Type B pancreatic cell (in vitro differentiated cells): ENCODE measurements around the gene EFS. TPM values are rescaled to one million over a fixed set of nuclear protein-coding genes. Genes with fewer than 3 reads are reported as not detected.
"Not testable (repeated sequence)": the region's sequence is repeated elsewhere in the genome, so short reads cannot be mapped to it uniquely, and the experiment has no call there.

ENCODE experiments used
- DNase-seq: peaks from one replicate; pipeline ENCODE4 v3.0.0; 2021; ENCODE audit warnings: mixed read lengths; ENCODE audit not compliant: unreplicated experiment; ENCODE audit errors: extremely low spot score
- H3K27ac Mint-ChIP-seq: 2 replicates; pipeline ENCODE4 v1.8.0; 2021; ENCODE audit warnings: mild to moderate bottlenecking, mixed read lengths
- H3K27me3 Mint-ChIP-seq: 2 replicates; pipeline ENCODE4 v1.8.0; 2021; ENCODE audit warnings: mixed read lengths
- H3K36me3 Mint-ChIP-seq: 2 replicates; pipeline ENCODE4 v1.8.0; 2021; ENCODE audit warnings: mixed read lengths
- H3K4me1 Mint-ChIP-seq: one replicate; pipeline ENCODE4 v1.8.0; 2021; ENCODE audit warnings: mixed read lengths; ENCODE audit not compliant: unreplicated experiment
- H3K4me3 Mint-ChIP-seq: 2 replicates; pipeline ENCODE4 v1.8.0; 2021; ENCODE audit warnings: mild to moderate bottlenecking, mixed read lengths
- H3K9me3 Mint-ChIP-seq: 2 replicates; pipeline ENCODE4 v1.8.0; 2021; ENCODE audit warnings: mixed read lengths
- total RNA-seq: library from RNA; stranded (reverse); gene quantifications from 2 replicates; pipeline ENCODE4 v1.2.1, GENCODE V29; 2021; ENCODE audit warnings: low replicate concordance
- TF ChIP-seq, protein P1 (sequence below): fragments of 200-600 bp; sonication (generic); conservative IDR thresholded peaks from 2 replicates; pipeline ENCODE4 v1.5.0; 2021; ENCODE audit warnings: antibody characterized with exemption, mild to moderate bottlenecking

The EFS gene
- total RNA-seq, 1 donor from 2014 or later: 59.3 TPM

DNA sequence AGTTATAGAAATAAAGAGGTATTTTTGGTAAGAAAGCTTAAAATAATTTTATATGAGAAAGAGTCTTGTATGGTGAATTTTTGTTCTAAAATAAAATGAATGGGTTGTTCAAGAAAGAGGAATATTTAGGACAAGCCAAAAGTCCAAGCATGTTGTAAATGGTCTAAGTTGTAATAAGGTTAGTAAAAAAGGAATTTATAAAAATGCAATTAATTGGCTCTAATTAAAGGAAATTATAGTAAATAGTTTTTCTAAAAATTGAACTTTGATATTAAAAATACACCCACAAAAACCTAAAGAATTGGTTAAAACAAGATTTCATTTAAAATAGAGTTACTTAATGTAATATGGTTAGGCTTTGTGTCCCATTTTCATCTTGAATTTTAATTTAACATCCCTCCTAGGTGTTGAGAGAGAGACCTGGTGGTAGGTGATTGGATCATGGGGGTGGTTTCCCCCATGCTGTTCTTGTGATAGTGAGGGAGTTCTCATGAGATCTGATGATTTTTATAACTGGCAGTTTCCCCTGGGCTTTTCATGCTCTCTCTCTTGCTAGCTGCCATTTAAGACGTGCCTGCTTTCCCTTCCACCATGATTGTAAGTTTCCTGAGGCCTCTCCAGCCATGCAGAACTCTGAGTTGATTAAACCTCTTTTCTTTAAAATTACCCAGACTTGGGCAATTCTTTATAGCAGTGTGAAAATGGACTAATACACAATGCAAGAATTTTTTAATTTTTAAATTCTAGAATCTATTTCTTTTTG is 25.3 kb downstream of the EFS start:
- TF ChIP-seq, protein P1, sequence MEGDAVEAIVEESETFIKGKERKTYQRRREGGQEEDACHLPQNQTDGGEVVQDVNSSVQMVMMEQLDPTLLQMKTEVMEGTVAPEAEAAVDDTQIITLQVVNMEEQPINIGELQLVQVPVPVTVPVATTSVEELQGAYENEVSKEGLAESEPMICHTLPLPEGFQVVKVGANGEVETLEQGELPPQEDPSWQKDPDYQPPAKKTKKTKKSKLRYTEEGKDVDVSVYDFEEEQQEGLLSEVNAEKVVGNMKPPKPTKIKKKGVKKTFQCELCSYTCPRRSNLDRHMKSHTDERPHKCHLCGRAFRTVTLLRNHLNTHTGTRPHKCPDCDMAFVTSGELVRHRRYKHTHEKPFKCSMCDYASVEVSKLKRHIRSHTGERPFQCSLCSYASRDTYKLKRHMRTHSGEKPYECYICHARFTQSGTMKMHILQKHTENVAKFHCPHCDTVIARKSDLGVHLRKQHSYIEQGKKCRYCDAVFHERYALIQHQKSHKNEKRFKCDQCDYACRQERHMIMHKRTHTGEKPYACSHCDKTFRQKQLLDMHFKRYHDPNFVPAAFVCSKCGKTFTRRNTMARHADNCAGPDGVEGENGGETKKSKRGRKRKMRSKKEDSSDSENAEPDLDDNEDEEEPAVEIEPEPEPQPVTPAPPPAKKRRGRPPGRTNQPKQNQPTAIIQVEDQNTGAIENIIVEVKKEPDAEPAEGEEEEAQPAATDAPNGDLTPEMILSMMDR: no peak
- H3K27me3 Mint-ChIP-seq: peaks cover 11% of the 10 kb centered on the region
- H3K27ac Mint-ChIP-seq: no peak overlapping the region
- no peaks in the 10 kb centered on the region for H3K36me3 Mint-ChIP-seq
- no peaks in the 10 kb centered on the region for H3K4me1 Mint-ChIP-seq
- H3K4me3 Mint-ChIP-seq: no peak overlapping the region
- H3K9me3 Mint-ChIP-seq: no peaks in the 10 kb centered on the region
- DNase-seq: no peak

DNA sequence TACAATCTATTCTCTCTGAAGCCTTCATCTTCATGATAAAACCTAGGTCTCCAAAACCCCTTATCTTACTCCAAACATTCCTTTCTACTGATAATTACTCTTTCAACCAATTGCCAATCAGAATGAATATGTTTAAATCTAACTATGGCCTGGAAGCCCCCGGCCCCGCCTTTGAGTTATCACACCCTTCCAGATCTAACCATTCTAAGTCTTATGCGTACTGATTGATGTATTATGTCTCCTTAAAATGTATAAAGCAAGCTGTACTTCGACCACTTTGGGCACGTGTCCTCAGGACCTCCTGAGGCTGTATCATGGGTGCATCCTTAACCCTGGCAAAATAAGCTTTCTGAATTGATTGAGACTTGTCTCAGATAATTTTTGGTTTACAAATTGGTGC is 29.3 kb downstream of the EFS start:
- no peak for DNase-seq
- no peak overlapping the region for H3K27ac Mint-ChIP-seq
- H3K9me3 Mint-ChIP-seq: no peaks in the 10 kb centered on the region
- peaks cover 10% of the 10 kb centered on the region for H3K27me3 Mint-ChIP-seq
- no peaks in the 10 kb centered on the region for H3K36me3 Mint-ChIP-seq
- no peak overlapping the region for H3K4me3 Mint-ChIP-seq
- TF ChIP-seq, protein P1: no peak
- no peaks in the 10 kb centered on the region for H3K4me1 Mint-ChIP-seq

DNA sequence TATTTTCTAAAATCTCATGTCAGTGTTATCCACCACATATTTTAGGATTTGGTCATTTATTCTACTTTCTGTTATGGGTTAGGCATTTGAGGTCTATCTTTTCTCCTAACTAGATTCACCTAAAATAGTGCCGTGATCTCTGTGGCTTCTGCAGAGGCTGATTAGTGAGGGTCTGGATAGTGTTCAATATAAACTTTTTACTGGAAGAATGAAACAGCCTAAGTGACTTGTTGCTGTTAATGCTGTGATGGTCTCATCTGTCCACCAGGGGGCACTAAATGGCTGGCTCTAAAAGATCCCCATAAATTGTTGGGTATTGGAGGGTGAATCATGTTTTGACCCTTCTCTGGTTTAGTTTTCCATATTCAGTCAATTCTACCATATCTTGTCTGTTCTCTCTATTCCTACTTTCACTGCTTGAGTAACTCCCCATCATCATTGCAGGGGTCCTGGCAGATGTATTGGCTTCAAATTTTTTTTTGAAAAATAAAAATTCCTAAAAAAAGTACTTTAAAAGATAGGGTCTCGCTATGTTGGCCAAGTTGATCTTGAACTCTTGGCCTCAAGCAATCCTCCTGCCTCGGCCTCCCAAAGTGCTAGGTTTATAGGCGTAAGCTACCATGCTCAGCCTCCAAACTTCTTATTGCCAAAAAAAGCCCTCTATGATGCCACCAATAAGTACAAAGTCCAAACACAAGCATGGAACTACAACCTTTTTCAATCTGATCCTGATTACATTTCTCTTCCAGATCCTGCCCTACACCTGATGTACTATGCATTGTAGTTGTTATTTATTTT is 36.8 kb downstream of the EFS start:
- Mint-ChIP-seq H3K27me3 (no peaks in the 10 kb centered on the region), H3K36me3 (peaks cover 8% of the 10 kb centered on the region), H3K27ac (no peak overlapping the region), H3K4me1 (peaks cover 9% of the 10 kb centered on the region), H3K9me3 (no peaks in the 10 kb centered on the region), H3K4me3 (no peak overlapping the region)
- DNase-seq: peak; percentile 69
- TF ChIP-seq, protein P1: peak; percentile 95

DNA sequence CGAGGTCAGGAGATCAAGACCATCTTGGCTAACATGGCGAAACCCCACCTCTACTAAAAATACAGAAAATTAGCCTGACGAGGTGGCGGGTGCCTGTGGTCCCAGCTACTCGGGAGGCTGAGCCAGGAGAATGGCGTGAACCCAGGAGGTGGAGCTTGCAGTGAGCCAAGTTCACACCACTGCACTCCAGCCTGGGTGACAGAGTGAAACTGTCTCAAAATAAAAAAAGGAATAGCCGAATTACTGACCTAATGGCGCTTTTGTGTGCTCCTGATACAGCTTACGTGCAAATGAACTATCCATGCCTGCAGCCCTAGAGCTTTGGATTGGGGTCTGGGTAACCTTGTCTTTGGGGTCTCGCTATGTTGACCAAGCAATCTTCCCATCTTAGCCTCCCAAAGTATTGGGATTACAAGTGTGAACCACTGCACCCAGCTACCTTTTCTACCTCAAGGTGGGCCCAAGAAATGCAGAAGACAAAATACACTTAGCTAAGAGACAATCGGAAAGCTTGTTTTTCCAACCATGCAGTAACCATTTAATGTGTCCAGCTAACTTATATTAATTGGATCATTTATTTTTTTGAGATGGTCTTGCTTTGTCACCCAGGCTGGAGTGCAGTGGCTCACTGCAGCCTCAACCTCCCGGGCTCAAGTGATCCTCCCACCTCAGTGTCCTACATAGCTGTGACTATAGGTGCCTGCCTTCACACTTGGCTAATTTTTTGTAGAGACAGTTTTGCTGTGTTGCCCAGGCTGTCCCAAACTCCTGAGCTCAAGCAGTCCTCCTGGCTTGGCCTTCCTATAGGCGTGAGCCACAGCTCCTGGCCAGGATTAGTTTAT is 38.3 kb downstream of the EFS start:
- H3K27ac Mint-ChIP-seq: peak overlapping the region; percentile 5
- H3K36me3 Mint-ChIP-seq: peaks cover 21% of the 10 kb centered on the region
- H3K9me3 Mint-ChIP-seq: no peaks in the 10 kb centered on the region
- TF ChIP-seq, protein P1: no peak
- H3K27me3 Mint-ChIP-seq: no peaks in the 10 kb centered on the region
- H3K4me1 Mint-ChIP-seq: peaks cover 16% of the 10 kb centered on the region
- DNase-seq: peak; percentile 43
- H3K4me3 Mint-ChIP-seq: no peak overlapping the region

DNA sequence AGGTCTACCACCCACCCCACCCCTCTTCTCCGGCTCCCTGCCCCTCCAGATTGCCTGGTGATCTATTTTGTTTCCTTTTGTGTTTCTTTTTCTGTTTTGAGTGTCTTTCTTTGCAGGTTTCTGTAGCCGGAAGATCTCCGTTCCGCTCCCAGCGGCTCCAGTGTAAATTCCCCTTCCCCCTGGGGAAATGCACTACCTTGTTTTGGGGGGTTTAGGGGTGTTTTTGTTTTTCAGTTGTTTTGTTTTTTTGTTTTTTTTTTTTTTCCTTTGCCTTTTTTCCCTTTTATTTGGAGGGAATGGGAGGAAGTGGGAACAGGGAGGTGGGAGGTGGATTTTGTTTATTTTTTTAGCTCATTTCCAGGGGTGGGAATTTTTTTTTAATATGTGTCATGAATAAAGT is 39.2 kb downstream of the EFS start:
- H3K27me3 Mint-ChIP-seq, DNase-seq, H3K9me3 Mint-ChIP-seq, H3K4me3 Mint-ChIP-seq: not testable (repeated sequence)
- Mint-ChIP-seq H3K27ac (peak overlapping the region; percentile 5), H3K4me1 (peaks cover 16% of the 10 kb centered on the region), H3K36me3 (peaks cover 21% of the 10 kb centered on the region)
